ENCODE results near the gene SSBP3. TPM values are rescaled to one million over a fixed set of nuclear protein-coding genes. Genes with fewer than 3 reads are reported as not detected.

SSBP3 gene
- total and polyA plus RNA-seq, 9 of the 15 experiments (the other 6 are each of a cell fraction or from before 2014, with no cell fraction given) = 8.7 to 108 (median 33.8) TPM

- no peak for TF ChIP-seq PATZ1 (CRISPR knock-in tag; IDR thresholded peaks at IDR 0.05; ENCODE audit: borderline replicate concordance)
- TF ChIP-seq ZNF197 (CRISPR knock-in tag; IDR thresholded peaks at IDR 0.05; ENCODE audit: low read depth) = no peak
- no peak for TF ChIP-seq TOE1 (IDR thresholded peaks at IDR 0.05; ENCODE audit: borderline replicate concordance)
- TF ChIP-seq TOE1 (CRISPR knock-in tag; IDR thresholded peaks at IDR 0.05; ENCODE audit: borderline replicate concordance, low read depth) = peak; percentile 84; the same call in 1 of the 2 replicates
- no peak for TF ChIP-seq PBX2 (CRISPR knock-in tag; IDR thresholded peaks at IDR 0.05; ENCODE audit: low read depth)
- TF ChIP-seq PBX2 (tag; conservative IDR thresholded peaks at IDR 0.05; ENCODE audit: low read depth) = 0 out of 2 replicates have a peak, but pooled peaks have one; percentile 28
- peak; percentile 9; the same call in 1 of the 2 replicates for TF ChIP-seq CBX1 (IDR thresholded peaks at IDR 0.05; ENCODE audit: low read depth)
- TF ChIP-seq ZNF609 (CRISPR knock-in tag; IDR thresholded peaks at IDR 0.05; ENCODE audit: borderline replicate concordance) = peak; percentile 21; the same call in 1 of the 2 replicates
- TF ChIP-seq ARID1B (IDR thresholded peaks at IDR 0.05) = no peak
- no peak for TF ChIP-seq CGGBP1 (CRISPR knock-in tag; IDR thresholded peaks at IDR 0.05)
- 0 out of 2 replicates have a peak, but pooled peaks have one; percentile 12 for TF ChIP-seq HDAC2 (IDR thresholded peaks at IDR 0.05)
- peak; percentile 47; the same call in 1 of the 2 replicates for TF ChIP-seq ZFX (CRISPR knock-in tag; IDR thresholded peaks at IDR 0.05)
- no peak for TF ChIP-seq TEAD4 (IDR thresholded peaks at IDR 0.05; ENCODE audit: low read length)
- TF ChIP-seq TEAD4 (CRISPR knock-in tag; IDR thresholded peaks at IDR 0.05; ENCODE audit: borderline replicate concordance) = 0 out of 2 replicates have a peak, but pooled peaks have one; percentile 69
- TF ChIP-seq ZBTB1 (CRISPR knock-in tag; IDR thresholded peaks at IDR 0.05; ENCODE audit: borderline replicate concordance, low read depth) = peak; percentile 45; the same call in 1 of the 2 replicates
- 0 out of 2 replicates have a peak, but pooled peaks have one; percentile 3 for TF ChIP-seq ZSCAN29 (IDR thresholded peaks at IDR 0.05)
- no peak for TF ChIP-seq MIER1 (IDR thresholded peaks at IDR 0.05; ENCODE audit: low read depth)
- no peak for TF ChIP-seq PPARD (CRISPR knock-in tag; IDR thresholded peaks at IDR 0.05)
- no peak for TF ChIP-seq ZNF561 (CRISPR knock-in tag; conservative IDR thresholded peaks at IDR 0.05)
Measured at GRCh38 chr1:54200519-54200997, 205.6 kb downstream of the SSBP3 start (continued).
